K562 (cell line): ENCODE measurements around the gene MOB1A. TPM values are rescaled to one million over a fixed set of nuclear protein-coding genes. Genes with fewer than 3 reads are reported as not detected.

Experiments
- MBD2 ChIP-seq: sonication (generic); IDR thresholded peaks from 2 replicates; pipeline ENCODE4 v1.6.1; 2016; ENCODE audit warnings: low read depth, borderline replicate concordance
- MGA ChIP-seq: fragments of 450-650 bp; IDR thresholded peaks from 2 replicates; pipeline ENCODE4 v1.6.1; 2016; ENCODE audit warnings: mild to moderate bottlenecking, moderate library complexity
- ZNF316 ChIP-seq: fragments of 450-650 bp; IDR thresholded peaks from 2 replicates; pipeline ENCODE4 v1.6.1; 2016
- polyA plus RNA-seq, 8 experiments: library from polyadenylated mRNA; depleted of rRNA in 4 of 8; stranded (reverse) in 5 of 8; unstranded in 3 of 8; fragments of >200 nt; fragmentation: Nextera tagmentation in 2 of 8; fragmentation: Illumina TruSeq in 1 of 8; extraction: Ambion mirVana in 2 of 8; extraction: Trizol in 1 of 8; gene quantifications; 2 replicates each; pipeline versions ENCODE4 v1.2.1 to v1.2.3, GENCODE V29; 2011 to 2014; ENCODE audit warnings: inconsistent platforms in 1 of 8, missing spikeins in 1 of 8
- total RNA-seq, 7 experiments: library from RNA; depleted of rRNA in 6 of 7; stranded (reverse); fragments of >200 nt in 6 of 7; fragmentation: Illumina TruSeq in 2 of 7; extraction: Trizol in 2 of 7; gene quantifications; 2 replicates each; pipeline versions ENCODE4 v1.2.1 to v1.2.3, GENCODE V29; 2011 to 2021; ENCODE audit warnings: low replicate concordance in 1 of 7
- TF ChIP-seq, protein P1 (sequence below): fragments of 450-650 bp; formaldehyde crosslinking; IDR thresholded peaks from 2 replicates; pipeline ENCODE4 v1.4.0; 2020; ENCODE audit warnings: mild to moderate bottlenecking, moderate library complexity
- TF ChIP-seq, protein P2 (sequence below), 2 experiments: fragments of 450-650 bp in 1 of 2; sonication (generic) in 1 of 2; formaldehyde crosslinking in 1 of 2; IDR thresholded peaks; 2 replicates each; pipeline versions ENCODE4 v1.7.1 to v1.9.0; 2016 to 2022; ENCODE audit warnings: inconsistent platforms in 1 of 2, mild to moderate bottlenecking in 1 of 2, missing genetic modification reagents in 1 of 2

MOB1A gene
- total and polyA plus RNA-seq, 9 of the 15 experiments (the other 6 are each of a cell fraction or from before 2014, with no cell fraction given) = 24.8 to 100 (median 60.2) TPM

- TF ChIP-seq MGA = peak; percentile 36; the same call in 1 of the 2 replicates
- TF ChIP-seq, protein P1, sequence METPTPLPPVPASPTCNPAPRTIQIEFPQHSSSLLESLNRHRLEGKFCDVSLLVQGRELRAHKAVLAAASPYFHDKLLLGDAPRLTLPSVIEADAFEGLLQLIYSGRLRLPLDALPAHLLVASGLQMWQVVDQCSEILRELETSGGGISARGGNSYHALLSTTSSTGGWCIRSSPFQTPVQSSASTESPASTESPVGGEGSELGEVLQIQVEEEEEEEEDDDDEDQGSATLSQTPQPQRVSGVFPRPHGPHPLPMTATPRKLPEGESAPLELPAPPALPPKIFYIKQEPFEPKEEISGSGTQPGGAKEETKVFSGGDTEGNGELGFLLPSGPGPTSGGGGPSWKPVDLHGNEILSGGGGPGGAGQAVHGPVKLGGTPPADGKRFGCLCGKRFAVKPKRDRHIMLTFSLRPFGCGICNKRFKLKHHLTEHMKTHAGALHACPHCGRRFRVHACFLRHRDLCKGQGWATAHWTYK (CRISPR knock-in tag) = no peak
- TF ChIP-seq, protein P2, sequence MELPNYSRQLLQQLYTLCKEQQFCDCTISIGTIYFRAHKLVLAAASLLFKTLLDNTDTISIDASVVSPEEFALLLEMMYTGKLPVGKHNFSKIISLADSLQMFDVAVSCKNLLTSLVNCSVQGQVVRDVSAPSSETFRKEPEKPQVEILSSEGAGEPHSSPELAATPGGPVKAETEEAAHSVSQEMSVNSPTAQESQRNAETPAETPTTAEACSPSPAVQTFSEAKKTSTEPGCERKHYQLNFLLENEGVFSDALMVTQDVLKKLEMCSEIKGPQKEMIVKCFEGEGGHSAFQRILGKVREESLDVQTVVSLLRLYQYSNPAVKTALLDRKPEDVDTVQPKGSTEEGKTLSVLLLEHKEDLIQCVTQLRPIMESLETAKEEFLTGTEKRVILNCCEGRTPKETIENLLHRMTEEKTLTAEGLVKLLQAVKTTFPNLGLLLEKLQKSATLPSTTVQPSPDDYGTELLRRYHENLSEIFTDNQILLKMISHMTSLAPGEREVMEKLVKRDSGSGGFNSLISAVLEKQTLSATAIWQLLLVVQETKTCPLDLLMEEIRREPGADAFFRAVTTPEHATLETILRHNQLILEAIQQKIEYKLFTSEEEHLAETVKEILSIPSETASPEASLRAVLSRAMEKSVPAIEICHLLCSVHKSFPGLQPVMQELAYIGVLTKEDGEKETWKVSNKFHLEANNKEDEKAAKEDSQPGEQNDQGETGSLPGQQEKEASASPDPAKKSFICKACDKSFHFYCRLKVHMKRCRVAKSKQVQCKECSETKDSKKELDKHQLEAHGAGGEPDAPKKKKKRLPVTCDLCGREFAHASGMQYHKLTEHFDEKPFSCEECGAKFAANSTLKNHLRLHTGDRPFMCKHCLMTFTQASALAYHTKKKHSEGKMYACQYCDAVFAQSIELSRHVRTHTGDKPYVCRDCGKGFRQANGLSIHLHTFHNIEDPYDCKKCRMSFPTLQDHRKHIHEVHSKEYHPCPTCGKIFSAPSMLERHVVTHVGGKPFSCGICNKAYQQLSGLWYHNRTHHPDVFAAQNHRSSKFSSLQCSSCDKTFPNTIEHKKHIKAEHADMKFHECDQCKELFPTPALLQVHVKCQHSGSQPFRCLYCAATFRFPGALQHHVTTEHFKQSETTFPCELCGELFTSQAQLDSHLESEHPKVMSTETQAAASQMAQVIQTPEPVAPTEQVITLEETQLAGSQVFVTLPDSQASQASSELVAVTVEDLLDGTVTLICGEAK (IDR thresholded peaks at IDR 0.05) = 0 out of 2 replicates have a peak, but pooled peaks have one; percentile 50
- TF ChIP-seq, protein P2 (CRISPR knock-in tag; IDR thresholded peaks at IDR 0.05) = no peak
- no peak for TF ChIP-seq MBD2
- TF ChIP-seq ZNF316 = no peak; the same call in 1 of the 2 replicates
These were observed 7.4 kb upstream of the MOB1A start (continued) for GRCh38 chr2:74186038-74186437.
